ENCODE results near the gene ITGBL1.
"Not testable (repeated sequence)": the region's sequence is repeated elsewhere in the genome, so short reads cannot be mapped to it uniquely, and the experiment has no call there.

Gene ITGBL1

DNA sequence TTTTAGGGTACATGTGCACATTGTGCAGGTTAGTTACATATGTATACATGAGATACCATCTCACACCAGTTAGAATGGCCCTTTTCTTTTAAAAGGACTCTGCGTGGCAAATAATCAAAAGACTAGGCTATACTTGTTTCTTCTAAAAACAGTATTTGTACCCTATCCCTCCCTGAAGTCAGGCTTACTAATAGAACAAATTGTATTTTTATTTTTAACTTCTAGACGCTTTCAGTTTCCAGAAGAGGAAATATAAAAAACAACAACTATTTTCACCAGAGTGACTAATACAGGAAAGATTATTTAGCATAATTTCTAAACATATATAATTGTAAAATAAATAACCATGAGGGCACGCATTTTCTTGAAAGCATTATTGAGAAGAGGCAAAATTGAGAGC, 83.6 kb downstream of the ITGBL1 start:
- TF ChIP-seq POLR2A (IDR thresholded peaks at IDR 0.05; ENCODE audit: low read length) (no peak), GATA1 (IDR thresholded peaks at IDR 0.05; ENCODE audit: low read depth, low read length) (no peak)
- DNase-seq = no peak

GRCh38 chr13:101544544-101544943, 92.1 kb downstream of the ITGBL1 start:
- not testable (repeated sequence) for DNase-seq

GRCh38 chr13:101544979-101545378, 92.5 kb downstream of the ITGBL1 start:
- TF ChIP-seq POLR2A (IDR thresholded peaks at IDR 0.05; ENCODE audit: low read length) = no peak
- TF ChIP-seq GATA1 (IDR thresholded peaks at IDR 0.05; ENCODE audit: low read depth, low read length) = no peak
- DNase-seq = no peak

DNA sequence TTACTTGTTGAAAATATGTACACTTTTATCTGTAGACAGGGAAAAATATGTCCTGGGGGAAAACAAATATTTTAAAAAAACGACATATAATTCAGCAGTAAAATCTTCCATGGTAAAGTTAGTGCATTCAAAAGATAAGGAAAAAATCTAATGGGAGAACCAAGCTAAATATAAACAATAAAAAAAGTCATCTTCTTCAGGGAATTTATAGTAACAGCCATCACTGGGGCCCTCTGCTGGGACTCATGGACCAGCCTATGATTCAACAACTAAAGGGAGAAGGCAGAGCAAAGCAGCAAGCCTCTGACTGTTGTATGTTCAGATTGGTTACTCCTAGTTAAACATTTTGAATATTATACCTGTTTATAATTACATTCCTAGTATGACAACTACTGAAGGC, 93.0 kb downstream of the ITGBL1 start:
- TF ChIP-seq POLR2A (IDR thresholded peaks at IDR 0.05; ENCODE audit: low read length) (no peak), GATA1 (IDR thresholded peaks at IDR 0.05; ENCODE audit: low read depth, low read length) (no peak)
- DNase-seq = no peak

DNA sequence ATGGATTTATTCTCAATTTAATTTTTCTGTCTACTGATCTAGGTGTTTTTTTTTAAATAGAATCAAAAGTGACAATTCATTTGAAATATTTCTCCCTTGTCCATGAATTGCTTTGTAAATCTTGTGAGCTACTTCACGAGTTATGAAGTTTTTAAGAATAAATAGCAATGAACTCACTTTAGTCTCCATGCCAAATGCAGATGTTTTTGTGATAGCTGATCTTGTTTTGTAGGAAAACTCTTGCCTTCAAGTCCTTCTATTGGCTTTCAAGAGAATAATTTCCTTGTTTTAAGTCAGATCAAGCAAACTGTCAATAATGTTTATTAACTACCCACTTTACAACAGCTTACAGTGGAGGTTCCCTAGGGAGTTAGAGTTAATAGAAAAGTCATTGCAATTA, 99.8 kb downstream of the ITGBL1 start:
- TF ChIP-seq GATA1 (IDR thresholded peaks at IDR 0.05; ENCODE audit: low read depth, low read length) = no peak
- no peak for TF ChIP-seq POLR2A (IDR thresholded peaks at IDR 0.05; ENCODE audit: low read length)
- DNase-seq = peak in 1 of 2 experiments; percentile 6

DNA sequence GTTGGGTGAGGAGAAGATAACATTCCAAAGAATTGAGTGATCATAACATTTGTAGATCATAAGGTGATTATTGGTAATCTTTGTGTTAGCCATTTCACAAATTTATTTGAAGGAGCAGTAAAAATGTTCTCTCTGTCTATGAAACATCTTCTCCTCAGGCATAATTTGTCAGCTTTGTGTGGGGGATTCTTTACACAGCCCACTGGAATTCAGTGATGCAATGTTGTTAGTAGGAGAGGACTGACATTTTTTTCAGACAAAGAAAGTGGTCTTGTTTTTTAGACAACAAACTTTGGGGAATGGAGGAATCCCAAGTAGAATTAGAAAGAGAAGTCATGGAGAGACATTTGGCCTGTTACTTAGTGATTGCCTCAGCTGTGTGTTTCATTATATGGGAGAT, 100.3 kb downstream of the ITGBL1 start:
- peak in 1 of 2 experiments; percentile 8 for DNase-seq

GRCh38 chr13:101554420-101555125, 102.1 kb downstream of the ITGBL1 start:
- TF ChIP-seq GATA1 (IDR thresholded peaks at IDR 0.05; ENCODE audit: low read depth, low read length) = no peak
- no peak for TF ChIP-seq POLR2A (IDR thresholded peaks at IDR 0.05; ENCODE audit: low read length)
- DNase-seq = peak; percentile 26 to 35

More for the DNA sequence above, 100.3 kb downstream of the ITGBL1 start:
- TF ChIP-seq POLR2A (IDR thresholded peaks at IDR 0.05; ENCODE audit: low read length) = no peak
- TF ChIP-seq GATA1 (IDR thresholded peaks at IDR 0.05; ENCODE audit: low read depth, low read length) = no peak

DNA sequence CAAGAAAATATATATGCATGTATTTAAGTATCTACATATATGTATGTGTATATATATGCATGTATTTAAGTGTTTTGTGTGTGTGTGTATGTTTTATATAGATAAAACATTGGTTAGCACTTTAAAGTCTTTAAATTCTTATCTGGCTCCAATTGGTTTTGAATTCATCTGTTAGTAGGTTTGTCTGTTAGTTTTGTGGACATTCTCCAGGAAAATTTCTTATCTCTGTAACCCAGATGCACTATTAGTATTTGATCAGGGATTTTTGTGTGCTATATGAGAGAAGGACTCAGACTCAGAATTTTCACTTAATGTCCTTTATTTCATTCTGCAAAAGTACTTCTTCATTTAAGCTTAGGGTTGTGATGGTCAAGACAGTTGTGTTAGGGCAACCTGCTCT, 103.1 kb downstream of the ITGBL1 start:
- TF ChIP-seq GATA1 (IDR thresholded peaks at IDR 0.05; ENCODE audit: low read depth, low read length) (no peak), POLR2A (IDR thresholded peaks at IDR 0.05; ENCODE audit: low read length) (no peak)
- DNase-seq = peak; percentile 70 to 89

DNA sequence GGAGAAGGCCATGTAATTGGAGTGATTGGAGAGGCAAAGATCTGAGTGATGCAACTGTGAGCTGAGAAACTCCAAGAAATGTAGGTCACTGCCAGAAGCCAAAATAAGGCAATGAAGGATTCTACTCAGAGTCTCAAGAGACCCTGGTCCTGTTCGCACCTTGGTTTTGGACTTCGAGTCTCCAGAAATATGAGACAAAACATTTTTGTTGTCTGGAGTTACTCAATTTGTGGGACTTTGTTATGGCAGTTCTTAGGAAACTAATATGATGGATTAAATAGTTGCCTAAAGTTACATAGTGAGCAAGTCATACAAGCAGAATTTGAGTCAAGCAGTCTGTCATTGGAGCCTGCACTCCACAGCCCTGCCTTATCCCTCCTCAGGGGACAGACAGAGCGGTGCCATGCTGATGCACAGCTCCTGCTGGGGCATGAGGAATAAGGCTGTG, 104.2 kb downstream of the ITGBL1 start:
- DNase-seq = peak in 1 of 2 experiments; percentile 7

DNA sequence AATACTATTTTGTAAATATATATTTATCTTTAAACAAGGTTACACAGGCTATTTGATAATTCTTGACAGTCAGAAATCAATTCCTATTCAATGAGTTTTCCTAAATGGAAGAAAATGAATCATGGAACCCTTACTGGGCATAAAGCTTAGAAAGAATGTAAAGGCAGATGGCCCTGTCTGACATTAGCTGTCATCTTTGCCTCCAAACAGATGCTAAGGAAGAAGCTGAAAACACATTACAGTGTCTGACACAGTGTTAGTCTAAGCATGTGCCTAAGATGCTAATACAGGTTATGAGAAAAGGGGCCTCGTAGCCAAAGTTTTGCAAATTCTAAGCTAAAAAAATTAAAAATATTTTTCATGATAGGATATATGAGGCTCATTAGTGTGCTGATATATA, 112.8 kb downstream of the ITGBL1 start:
- DNase-seq = no peak
- no peak for TF ChIP-seq POLR2A (IDR thresholded peaks at IDR 0.05; ENCODE audit: low read length)
- TF ChIP-seq GATA1 (IDR thresholded peaks at IDR 0.05; ENCODE audit: low read depth, low read length) = no peak

More for the DNA sequence above, 104.2 kb downstream of the ITGBL1 start:
- no peak for TF ChIP-seq GATA1 (IDR thresholded peaks at IDR 0.05; ENCODE audit: low read depth, low read length)
- no peak for TF ChIP-seq POLR2A (IDR thresholded peaks at IDR 0.05; ENCODE audit: low read length)

DNA sequence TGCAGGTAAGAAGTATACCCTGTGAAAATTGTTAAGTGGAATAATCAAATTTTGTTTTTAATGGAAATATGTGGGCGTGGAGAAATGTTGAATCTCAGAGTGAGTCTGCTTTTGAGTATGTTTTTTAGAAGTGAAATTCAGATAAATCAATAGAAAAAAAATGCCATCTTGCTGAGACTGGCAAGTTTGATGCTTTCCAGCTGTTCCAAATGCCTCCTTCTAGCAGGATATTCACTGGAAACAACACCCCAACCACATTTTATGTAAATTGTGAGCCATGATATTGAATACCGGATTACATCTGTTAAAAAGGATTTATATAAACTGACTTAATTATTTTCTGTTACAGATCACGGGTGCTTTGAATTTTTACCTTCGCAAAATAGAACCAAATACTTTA, 115.4 kb downstream of the ITGBL1 start:
- no peak for DNase-seq
- TF ChIP-seq GATA1 (IDR thresholded peaks at IDR 0.05; ENCODE audit: low read depth, low read length) (no peak), POLR2A (IDR thresholded peaks at IDR 0.05; ENCODE audit: low read length) (no peak)

DNA sequence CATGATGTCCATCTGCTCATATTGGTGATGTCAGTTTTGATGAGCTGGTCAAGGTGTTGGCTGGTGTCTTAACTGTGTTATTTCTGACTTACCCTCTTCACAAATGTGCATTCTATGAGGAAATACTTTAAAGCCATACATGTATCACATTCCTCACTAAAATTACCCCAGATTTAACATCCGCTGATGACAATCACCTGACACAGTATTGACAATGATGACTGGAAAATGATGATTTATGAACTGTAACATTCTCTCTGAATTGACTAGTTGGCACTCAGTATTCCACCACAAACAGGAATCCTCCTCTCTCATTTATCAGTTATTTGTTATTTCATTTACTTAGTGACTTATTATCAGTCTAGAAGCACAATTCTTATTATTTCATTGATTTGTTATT, 117.3 kb downstream of the ITGBL1 start:
- no peak for TF ChIP-seq POLR2A (IDR thresholded peaks at IDR 0.05; ENCODE audit: low read length)
- no peak for TF ChIP-seq GATA1 (IDR thresholded peaks at IDR 0.05; ENCODE audit: low read depth, low read length)
- DNase-seq = no peak

- TF ChIP-seq POLR2A (IDR thresholded peaks at IDR 0.05; ENCODE audit: low read length) (no peak), GATA1 (IDR thresholded peaks at IDR 0.05; ENCODE audit: low read depth, low read length) (no peak)
Observed at GRCh38 chr13:101570410-101570809, 117.9 kb downstream of the ITGBL1 start.

GRCh38 chr13:101572456-101572855, 120.0 kb downstream of the ITGBL1 start:
- no peak for DNase-seq
- TF ChIP-seq GATA1 (IDR thresholded peaks at IDR 0.05; ENCODE audit: low read depth, low read length) (no peak), POLR2A (IDR thresholded peaks at IDR 0.05; ENCODE audit: low read length) (no peak)

More at GRCh38 chr13:101570410-101570809, 117.9 kb downstream of the ITGBL1 start:
- DNase-seq = no peak

DNA sequence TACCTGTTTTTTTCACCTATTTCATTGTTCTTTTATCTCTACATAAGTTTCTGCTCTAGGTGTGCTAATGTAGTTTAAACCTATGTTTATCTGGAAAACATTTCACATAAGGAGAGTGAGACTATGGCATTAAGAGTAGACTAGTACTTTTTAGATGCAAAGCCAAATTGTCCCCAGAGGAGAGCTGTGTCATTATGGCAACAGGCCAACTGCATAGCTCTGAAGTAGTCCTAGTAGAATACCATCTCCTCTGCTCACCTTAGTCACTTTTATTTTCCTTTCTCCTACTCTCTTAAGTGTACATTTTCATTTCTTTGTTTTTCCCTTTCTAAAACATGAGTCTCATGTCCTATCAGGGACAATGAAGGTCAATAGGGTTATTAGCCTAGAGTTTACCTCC, 123.1 kb downstream of the ITGBL1 start:
- DNase-seq = peak; percentile 55 to 76
- TF ChIP-seq POLR2A (IDR thresholded peaks at IDR 0.05; ENCODE audit: low read length) (no peak), GATA1 (IDR thresholded peaks at IDR 0.05; ENCODE audit: low read depth, low read length) (no peak)

Data from erythroblast (primary cell).